ENCODE data around the gene CNTNAP4.

CNTNAP4 gene

DNA sequence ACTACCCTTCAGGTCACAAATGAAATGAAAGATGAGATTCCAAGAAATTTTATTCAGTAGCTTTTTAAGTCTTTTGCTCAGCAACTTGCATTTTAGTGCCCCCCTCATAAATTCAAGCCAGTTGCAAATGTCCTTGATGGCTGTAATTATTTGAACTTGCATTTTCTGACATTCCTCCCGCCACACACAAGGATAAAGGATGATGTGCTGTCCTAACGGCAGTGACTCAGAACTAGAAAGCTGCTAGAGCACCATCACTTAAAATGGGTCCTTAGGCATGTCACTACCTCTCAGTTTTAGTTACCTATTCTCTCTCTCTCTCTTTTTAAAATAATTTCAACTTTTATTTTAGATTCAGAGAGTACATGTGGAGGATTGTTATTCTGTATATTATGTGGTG is 306.7 kb downstream of the CNTNAP4 start:
- DNase-seq (ENCODE audit: low read depth): no peak

DNA sequence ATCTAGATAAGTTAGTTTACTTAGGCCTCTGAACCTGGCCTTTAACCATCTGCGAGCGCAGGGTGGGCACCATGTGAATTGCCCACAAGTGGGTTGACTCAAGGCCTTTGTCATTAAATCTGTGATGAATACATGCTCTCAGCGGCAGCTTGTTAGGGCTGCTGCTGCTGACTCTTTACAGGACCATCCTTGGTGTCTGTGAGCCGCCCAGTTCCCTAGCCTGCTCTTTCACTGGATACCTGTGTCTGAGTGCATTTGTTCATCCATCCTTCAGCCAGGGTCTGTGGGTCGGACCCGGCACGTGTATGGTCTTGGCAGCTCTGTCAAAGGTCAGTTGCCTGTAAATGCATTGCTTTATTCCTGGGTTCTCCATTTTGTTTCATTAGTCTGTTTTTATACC is 321.3 kb downstream of the CNTNAP4 start:
- no peak for DNase-seq (ENCODE audit: low read depth)

DNA sequence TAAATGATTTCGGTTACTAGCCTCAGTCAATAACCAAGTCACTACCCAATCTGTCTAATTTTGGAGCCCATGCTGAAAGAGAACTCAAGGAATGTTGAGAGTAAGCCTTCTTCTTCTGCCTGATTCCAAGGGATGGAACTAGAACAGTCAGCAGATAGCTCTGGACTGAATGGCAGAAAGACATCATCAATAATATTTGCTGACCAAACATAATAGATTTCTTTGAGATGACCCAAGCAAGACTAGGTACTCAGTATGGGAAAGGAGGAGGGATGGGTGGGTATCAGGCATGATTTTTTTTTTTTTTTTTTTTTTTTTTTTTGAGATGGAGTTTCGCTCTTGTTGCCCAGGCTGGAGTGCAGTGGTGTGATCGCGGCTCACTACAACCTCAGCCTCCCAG is 330.1 kb downstream of the CNTNAP4 start:
- DNase-seq (ENCODE audit: low read depth): no peak
